ENCODE results near the gene YWHAE. TPM values are rescaled to one million over a fixed set of nuclear protein-coding genes. Genes with fewer than 3 reads are reported as not detected.
"Not testable (repeated sequence)": the region's sequence is repeated elsewhere in the genome, so short reads cannot be mapped to it uniquely, and the experiment has no call there.

The YWHAE gene
- total RNA-seq, 1 donor from 2014 or later, result 2,181 TPM

DNA sequence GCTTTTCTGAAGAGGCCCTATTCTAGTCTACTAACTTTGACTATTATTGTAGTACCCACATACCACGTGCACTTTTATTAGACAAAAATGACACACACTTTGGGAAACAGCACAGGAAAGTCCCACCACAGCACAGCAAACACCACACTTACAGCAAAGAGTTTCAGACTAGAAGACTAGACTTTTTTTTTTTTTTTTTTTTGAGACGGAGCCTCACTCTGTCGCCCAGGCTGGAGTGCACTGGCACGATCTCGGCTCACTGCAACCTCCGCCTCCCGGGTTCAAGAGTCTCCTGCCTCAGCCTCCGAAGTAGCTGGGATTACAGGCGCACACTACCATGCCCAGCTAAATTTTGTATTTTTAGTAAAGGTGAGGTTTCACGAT lies 20.1 kb downstream of the YWHAE start:
- H3K9me3 ChIP-seq (ENCODE audit: low read depth), result no peaks in the 10 kb centered on the region
- peaks cover 22% of the 10 kb centered on the region for H3F3A ChIP-seq (ENCODE audit: low read depth)
- H3K79me2 ChIP-seq (ENCODE audit: low read depth), result peaks cover 100% of the 10 kb centered on the region
- no peaks in the 10 kb centered on the region for H3K27me3 ChIP-seq
- Mint-ChIP-seq H3K9me3 (no peaks in the 10 kb centered on the region), H3K4me3 (no peak overlapping the region), H3K27me3 (ENCODE audit: insufficient read depth, low read depth) (no peaks in the 10 kb centered on the region), H3K36me3 (peaks cover 15% of the 10 kb centered on the region), H3K4me1 (peaks cover 33% of the 10 kb centered on the region), H3K27ac (no peak overlapping the region)
- TF ChIP-seq EZH2phosphoT487 (IDR thresholded peaks at IDR 0.05) (no peak), EZH2 (IDR thresholded peaks at IDR 0.05) (no peak)
- TF ChIP-seq, protein P1, sequence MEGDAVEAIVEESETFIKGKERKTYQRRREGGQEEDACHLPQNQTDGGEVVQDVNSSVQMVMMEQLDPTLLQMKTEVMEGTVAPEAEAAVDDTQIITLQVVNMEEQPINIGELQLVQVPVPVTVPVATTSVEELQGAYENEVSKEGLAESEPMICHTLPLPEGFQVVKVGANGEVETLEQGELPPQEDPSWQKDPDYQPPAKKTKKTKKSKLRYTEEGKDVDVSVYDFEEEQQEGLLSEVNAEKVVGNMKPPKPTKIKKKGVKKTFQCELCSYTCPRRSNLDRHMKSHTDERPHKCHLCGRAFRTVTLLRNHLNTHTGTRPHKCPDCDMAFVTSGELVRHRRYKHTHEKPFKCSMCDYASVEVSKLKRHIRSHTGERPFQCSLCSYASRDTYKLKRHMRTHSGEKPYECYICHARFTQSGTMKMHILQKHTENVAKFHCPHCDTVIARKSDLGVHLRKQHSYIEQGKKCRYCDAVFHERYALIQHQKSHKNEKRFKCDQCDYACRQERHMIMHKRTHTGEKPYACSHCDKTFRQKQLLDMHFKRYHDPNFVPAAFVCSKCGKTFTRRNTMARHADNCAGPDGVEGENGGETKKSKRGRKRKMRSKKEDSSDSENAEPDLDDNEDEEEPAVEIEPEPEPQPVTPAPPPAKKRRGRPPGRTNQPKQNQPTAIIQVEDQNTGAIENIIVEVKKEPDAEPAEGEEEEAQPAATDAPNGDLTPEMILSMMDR (IDR thresholded peaks at IDR 0.05), result no peak
- no peak overlapping the region for H3K9ac ChIP-seq
- H3K36me3 ChIP-seq, result no peaks in the 10 kb centered on the region
- no peak overlapping the region for H3K4me2 ChIP-seq
- DNase-seq (ENCODE audit: low spot score), result no peak
- no peak overlapping the region for H2AFZ ChIP-seq (replicated peaks)
- H3K4me1 ChIP-seq, result no peaks in the 10 kb centered on the region
- H3K4me3 ChIP-seq, result no peak overlapping the region
- no peak overlapping the region for H3K27ac ChIP-seq
- H4K20me1 ChIP-seq (ENCODE audit: low read depth), result peaks cover 100% of the 10 kb centered on the region

DNA sequence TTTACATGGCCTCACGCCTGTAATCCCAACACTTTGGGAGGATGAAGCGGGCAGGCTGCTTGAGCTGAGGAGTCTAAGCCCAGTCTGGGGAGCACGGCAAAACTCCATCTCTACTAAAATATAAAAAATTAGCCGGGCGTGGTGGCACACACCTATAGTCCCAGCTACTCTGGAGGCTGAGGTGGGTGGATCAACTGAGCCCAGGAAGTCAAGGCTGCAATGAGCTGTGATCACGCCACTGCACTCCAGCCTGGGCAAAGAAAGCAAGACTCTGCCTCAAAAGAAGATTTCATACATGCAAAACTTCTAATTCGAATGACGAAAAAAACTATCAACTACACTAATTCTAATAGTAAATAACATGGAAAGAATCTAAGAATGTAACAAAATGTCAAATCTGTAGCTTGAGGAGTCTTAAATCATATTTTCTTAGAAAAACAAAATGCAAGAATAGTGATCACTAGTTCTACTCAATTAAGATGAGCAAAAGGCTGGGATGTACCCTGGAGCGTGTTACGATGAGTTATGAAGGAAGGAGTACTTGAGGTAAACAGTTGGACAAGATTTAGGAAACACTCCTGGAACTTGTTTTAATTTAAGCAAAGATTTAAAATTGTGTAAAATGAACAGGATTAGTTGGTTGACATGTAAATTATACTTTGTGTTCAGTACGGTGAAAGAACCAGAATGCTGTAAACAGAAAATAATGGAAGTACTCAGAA lies 20.7 kb downstream of the YWHAE start:
- H3F3A ChIP-seq (ENCODE audit: low read depth), result peaks cover 19% of the 10 kb centered on the region
- peaks cover 100% of the 10 kb centered on the region for H3K79me2 ChIP-seq (ENCODE audit: low read depth)
- Mint-ChIP-seq H3K27me3 (ENCODE audit: insufficient read depth, low read depth) (no peaks in the 10 kb centered on the region), H3K27ac (no peak overlapping the region), H3K4me1 (peaks cover 33% of the 10 kb centered on the region), H3K36me3 (peaks cover 19% of the 10 kb centered on the region), H3K4me3 (no peak overlapping the region), H3K9me3 (no peaks in the 10 kb centered on the region)
- no peaks in the 10 kb centered on the region for H3K9me3 ChIP-seq (ENCODE audit: low read depth)
- no peak overlapping the region for H3K4me2 ChIP-seq
- no peak overlapping the region for H3K4me3 ChIP-seq
- H3K27me3 ChIP-seq, result no peaks in the 10 kb centered on the region
- H3K4me1 ChIP-seq, result no peaks in the 10 kb centered on the region
- DNase-seq (ENCODE audit: low spot score), result no peak
- no peak overlapping the region for H2AFZ ChIP-seq (replicated peaks)
- TF ChIP-seq EZH2 (IDR thresholded peaks at IDR 0.05) (no peak), EZH2phosphoT487 (IDR thresholded peaks at IDR 0.05) (no peak)
- TF ChIP-seq, protein P1 (IDR thresholded peaks at IDR 0.05), result no peak
- H3K36me3 ChIP-seq, result no peaks in the 10 kb centered on the region
- peak overlapping the region; percentile 36 for H3K27ac ChIP-seq
- H4K20me1 ChIP-seq (ENCODE audit: low read depth), result peaks cover 100% of the 10 kb centered on the region
- H3K9ac ChIP-seq, result no peak overlapping the region

DNA sequence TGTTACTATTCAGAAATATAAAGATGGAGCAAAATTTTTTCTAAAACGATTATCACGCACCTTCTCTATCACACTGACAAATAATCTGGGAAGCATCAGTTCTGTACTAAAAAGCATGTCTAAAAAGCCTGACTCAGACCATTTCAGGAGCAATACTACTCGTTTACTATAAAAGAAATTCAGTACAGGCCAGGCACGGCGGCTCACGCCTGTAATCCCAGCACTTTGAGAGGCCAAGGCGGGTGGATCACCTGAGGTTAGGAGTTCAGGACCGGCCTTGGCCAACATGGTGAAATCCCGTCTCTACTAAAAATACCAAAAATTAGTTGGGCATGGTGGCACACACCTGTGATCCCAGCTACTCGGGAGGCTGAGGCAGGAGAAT lies 21.6 kb downstream of the YWHAE start:
- not testable (repeated sequence) for H3K4me2 ChIP-seq; H3K9me3 Mint-ChIP-seq; H3K4me3 ChIP-seq; H3K9ac ChIP-seq; H3K27me3 Mint-ChIP-seq (ENCODE audit: insufficient read depth, low read depth); H3K36me3 ChIP-seq; H3K27me3 ChIP-seq; H3K4me1 ChIP-seq; DNase-seq (ENCODE audit: low spot score); H3K9me3 ChIP-seq (ENCODE audit: low read depth); H3K27ac Mint-ChIP-seq; H2AFZ ChIP-seq (replicated peaks); H3K27ac ChIP-seq
- Mint-ChIP-seq H3K4me1 (peaks cover 33% of the 10 kb centered on the region), H3K36me3 (peaks cover 21% of the 10 kb centered on the region), H3K4me3 (peak overlapping the region; percentile 30)
- Histone ChIP-seq H4K20me1 (ENCODE audit: low read depth) (peaks cover 100% of the 10 kb centered on the region), H3K79me2 (ENCODE audit: low read depth) (peaks cover 100% of the 10 kb centered on the region), H3F3A (ENCODE audit: low read depth) (peaks cover 19% of the 10 kb centered on the region)

DNA sequence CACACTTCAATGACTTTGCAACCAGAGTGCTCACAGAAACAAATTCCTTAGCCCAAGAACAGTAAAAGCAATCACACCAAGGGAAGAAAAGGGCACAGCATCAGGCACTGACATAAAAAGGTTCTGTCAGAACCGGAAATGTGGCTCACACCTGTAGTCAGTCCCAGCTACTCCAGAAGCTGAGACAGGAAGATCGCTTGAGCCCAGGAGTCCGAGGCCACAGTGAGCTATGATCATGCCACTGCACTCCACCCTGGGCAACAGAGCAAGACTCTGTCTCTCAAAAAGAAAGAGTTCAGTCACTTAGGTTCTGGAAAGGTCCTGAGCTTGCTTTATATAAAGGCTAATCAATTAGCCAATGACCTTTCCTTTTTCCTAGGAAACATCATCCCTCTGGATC lies 22.7 kb downstream of the YWHAE start:
- H3K27me3 ChIP-seq, result no peaks in the 10 kb centered on the region
- DNase-seq (ENCODE audit: low spot score), result no peak
- Mint-ChIP-seq H3K27ac (no peak overlapping the region), H3K36me3 (peaks cover 26% of the 10 kb centered on the region), H3K4me3 (no peak overlapping the region), H3K27me3 (ENCODE audit: insufficient read depth, low read depth) (no peaks in the 10 kb centered on the region), H3K9me3 (no peaks in the 10 kb centered on the region), H3K4me1 (peaks cover 35% of the 10 kb centered on the region)
- no peak overlapping the region for H3K4me3 ChIP-seq
- peaks cover 19% of the 10 kb centered on the region for H3F3A ChIP-seq (ENCODE audit: low read depth)
- peaks cover 100% of the 10 kb centered on the region for H4K20me1 ChIP-seq (ENCODE audit: low read depth)
- no peaks in the 10 kb centered on the region for H3K36me3 ChIP-seq
- H3K4me2 ChIP-seq, result no peak overlapping the region
- no peak overlapping the region for H3K9ac ChIP-seq
- no peak overlapping the region for H3K27ac ChIP-seq
- no peaks in the 10 kb centered on the region for H3K9me3 ChIP-seq (ENCODE audit: low read depth)
- no peaks in the 10 kb centered on the region for H3K4me1 ChIP-seq
- TF ChIP-seq, protein P1 (IDR thresholded peaks at IDR 0.05), result no peak
- no peak for TF ChIP-seq EZH2phosphoT487 (IDR thresholded peaks at IDR 0.05)
- no peak for TF ChIP-seq EZH2 (IDR thresholded peaks at IDR 0.05)
- peaks cover 100% of the 10 kb centered on the region for H3K79me2 ChIP-seq (ENCODE audit: low read depth)
- no peak overlapping the region for H2AFZ ChIP-seq (replicated peaks)

All from neural progenitor cell (in vitro differentiated cells).